ENCODE results near the gene DYNC1LI2.

- no peak for TF ChIP-seq CTCF (conservative IDR thresholded peaks at IDR 0.05; ENCODE audit: low read length)
- TF ChIP-seq EZH2phosphoT487 (IDR thresholded peaks at IDR 0.05; ENCODE audit: borderline replicate concordance, low read depth, low read length): no peak
Measured at GRCh38 chr16:66699898-66700297, 51.5 kb downstream of the DYNC1LI2 start.
